OCI-LY7 (cell line): Measurements from ENCODE around the gene GRM1. TPM values are rescaled to one million over a fixed set of nuclear protein-coding genes. Genes with fewer than 3 reads are reported as not detected.

ENCODE experiments used
- BruUV-seq: library from RNA; stranded (reverse); fragments of 400-500 nt; replicated peaks from 2 replicates; lab custom pipeline; 2021; lab: Mats Ljungman, UMichigan
- CTCF ChIA-PET: fragments of 300-600 bp; sonication (Branson Sonifier 250); formaldehyde crosslinking; loops from one replicate; lab custom pipeline; 2022; ENCODE audit warnings: antibody characterized with exemption; ENCODE audit not compliant: unreplicated experiment; lab: Charles Lee
- POLR2A ChIA-PET: fragments of 300-600 bp; sonication (Branson Sonifier 250); formaldehyde crosslinking; loops from one replicate; lab custom pipeline; 2022; ENCODE audit warnings: antibody characterized with exemption; lab: Charles Lee
- DNase-seq: peaks from one replicate; pipeline ENCODE4 v3.0.0-alpha.2; 2015; ENCODE audit warnings: low spot score
- H2AFZ ChIP-seq: fragments of 200-600 bp; sonication (generic), shearing (Covaris generic); 2 replicates; pipeline ENCODE4 v1.6.1; 2014; ENCODE audit warnings: mild to moderate bottlenecking, antibody characterized with exemption, low read length, moderate library complexity
- H3K27ac ChIP-seq: fragments of 200-600 bp; sonication (generic); 2 replicates; pipeline ENCODE4 v1.5.1; 2014; ENCODE audit warnings: mixed run types, low read depth, mild to moderate bottlenecking, moderate library complexity, low read length, inconsistent platforms; ENCODE audit not compliant: poor library complexity, severe bottlenecking
- H3K36me3 ChIP-seq: fragments of 200-600 bp; sonication (generic); 2 replicates; pipeline ENCODE4 v1.6.1; 2014; ENCODE audit warnings: mild to moderate bottlenecking, antibody characterized with exemption, low read length, moderate library complexity, mixed read lengths; ENCODE audit not compliant: insufficient read depth
- H3K4me1 ChIP-seq: fragments of 200-600 bp; sonication (generic); 2 replicates; pipeline ENCODE4 v1.5.1; 2014; ENCODE audit warnings: mild to moderate bottlenecking, low read length; ENCODE audit not compliant: insufficient read depth, poor library complexity, severe bottlenecking
- H3K4me2 ChIP-seq: fragments of 200-600 bp; sonication (generic); 2 replicates; pipeline ENCODE4 v1.6.1; 2014; ENCODE audit warnings: mild to moderate bottlenecking, low read length
- H3K4me3 ChIP-seq: fragments of 200-600 bp; sonication (generic); 2 replicates; pipeline ENCODE4 v1.5.1; 2014; ENCODE audit warnings: mild to moderate bottlenecking, low read depth, low read length; ENCODE audit not compliant: poor library complexity, severe bottlenecking
- H3K79me2 ChIP-seq: fragments of 200-600 bp; sonication (generic); 2 replicates; pipeline ENCODE4 v1.6.1; 2016; ENCODE audit warnings: low read depth, mild to moderate bottlenecking, low read length, moderate library complexity, mixed read lengths; ENCODE audit not compliant: insufficient read depth
- H3K9me2 ChIP-seq: fragments of 200-600 bp; sonication (generic); 2 replicates; pipeline ENCODE4 v1.6.1; 2016; ENCODE audit warnings: mild to moderate bottlenecking, low read length, mixed read lengths; ENCODE audit not compliant: insufficient read depth
- H3K9me3 ChIP-seq: fragments of 200-600 bp; sonication (generic); 2 replicates; pipeline ENCODE4 v1.6.1; 2014; ENCODE audit warnings: mild to moderate bottlenecking, mixed run types, low read length, mixed read lengths
- H4K20me1 ChIP-seq: fragments of 200-600 bp; sonication (generic); 2 replicates; pipeline ENCODE4 v1.6.1; 2014; ENCODE audit warnings: mild to moderate bottlenecking, antibody characterized with exemption, low read length, moderate library complexity, mixed read lengths; ENCODE audit not compliant: insufficient read depth
- EZH2phosphoT487 ChIP-seq: fragments of 200-600 bp; sonication (generic); IDR thresholded peaks from 2 replicates; pipeline ENCODE4 v1.6.1; 2018; ENCODE audit warnings: low read depth, borderline replicate concordance, mild to moderate bottlenecking, mixed run types, antibody characterized with exemption, low read length, moderate library complexity, mixed read lengths
- intact Hi-C: fragments of 100-400 bp; cut with micrococcal nuclease; formaldehyde crosslinking; loops from one replicate; pipeline ENCODE4 v1.10.0; 2022; ENCODE audit not compliant: unreplicated experiment
- total RNA-seq, 2 experiments: library from RNA; depleted of rRNA in 1 of 2; stranded (reverse); fragments of >200 nt in 1 of 2; shearing (Covaris generic) in 1 of 2; gene quantifications; 2 replicates each; pipeline ENCODE4 v1.2.3, GENCODE V29; 2014 to 2022
- TF ChIP-seq, protein P1 (sequence below): fragments of 200-600 bp; sonication (generic); conservative IDR thresholded peaks from 2 replicates; pipeline ENCODE4 v1.5.1; 2014; ENCODE audit warnings: mild to moderate bottlenecking, antibody characterized with exemption, low read length, moderate library complexity, mixed read lengths

GRM1 gene
- total RNA-seq, 2 experiments from 2014 or later: not detected

DNA sequence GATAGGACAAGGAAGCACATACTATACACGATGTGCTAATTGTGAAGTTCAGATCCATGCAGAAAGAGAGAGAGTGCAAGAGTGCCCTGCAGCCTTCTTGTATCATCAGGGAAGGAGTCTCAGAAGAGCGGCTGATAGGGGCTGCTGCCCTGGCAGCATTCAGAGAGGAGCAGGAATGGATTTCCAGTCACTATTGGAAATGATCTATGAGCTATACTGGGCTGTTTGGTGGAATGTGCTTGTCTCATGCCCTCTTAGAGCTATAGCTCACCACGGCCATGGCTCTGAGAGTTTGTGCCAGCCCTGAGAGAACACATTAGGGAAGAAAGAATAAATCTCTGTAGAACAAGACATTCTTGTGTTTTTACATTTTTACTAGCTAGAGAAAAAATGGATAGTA is 302.2 kb downstream of the GRM1 start:
- TF ChIP-seq, protein P1, sequence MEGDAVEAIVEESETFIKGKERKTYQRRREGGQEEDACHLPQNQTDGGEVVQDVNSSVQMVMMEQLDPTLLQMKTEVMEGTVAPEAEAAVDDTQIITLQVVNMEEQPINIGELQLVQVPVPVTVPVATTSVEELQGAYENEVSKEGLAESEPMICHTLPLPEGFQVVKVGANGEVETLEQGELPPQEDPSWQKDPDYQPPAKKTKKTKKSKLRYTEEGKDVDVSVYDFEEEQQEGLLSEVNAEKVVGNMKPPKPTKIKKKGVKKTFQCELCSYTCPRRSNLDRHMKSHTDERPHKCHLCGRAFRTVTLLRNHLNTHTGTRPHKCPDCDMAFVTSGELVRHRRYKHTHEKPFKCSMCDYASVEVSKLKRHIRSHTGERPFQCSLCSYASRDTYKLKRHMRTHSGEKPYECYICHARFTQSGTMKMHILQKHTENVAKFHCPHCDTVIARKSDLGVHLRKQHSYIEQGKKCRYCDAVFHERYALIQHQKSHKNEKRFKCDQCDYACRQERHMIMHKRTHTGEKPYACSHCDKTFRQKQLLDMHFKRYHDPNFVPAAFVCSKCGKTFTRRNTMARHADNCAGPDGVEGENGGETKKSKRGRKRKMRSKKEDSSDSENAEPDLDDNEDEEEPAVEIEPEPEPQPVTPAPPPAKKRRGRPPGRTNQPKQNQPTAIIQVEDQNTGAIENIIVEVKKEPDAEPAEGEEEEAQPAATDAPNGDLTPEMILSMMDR: no peak
- no peak for TF ChIP-seq EZH2phosphoT487
- Histone ChIP-seq H3K4me2 (no peak overlapping the region), H2AFZ (no peak overlapping the region), H3K27ac (no peak overlapping the region), H3K4me1 (no peaks in the 10 kb centered on the region), H3K9me3 (no peaks in the 10 kb centered on the region), H3K36me3 (no peaks in the 10 kb centered on the region), H3K4me3 (no peak overlapping the region), H3K79me2 (no peaks in the 10 kb centered on the region), H3K9me2 (no peaks in the 10 kb centered on the region), H4K20me1 (no peaks in the 10 kb centered on the region)
- intact Hi-C loops: no loop called here
- ChIA-PET CTCF (no interaction called here), POLR2A (no interaction called here)
- DNase-seq: no peak
- no TSS peak for BruUV-seq

DNA sequence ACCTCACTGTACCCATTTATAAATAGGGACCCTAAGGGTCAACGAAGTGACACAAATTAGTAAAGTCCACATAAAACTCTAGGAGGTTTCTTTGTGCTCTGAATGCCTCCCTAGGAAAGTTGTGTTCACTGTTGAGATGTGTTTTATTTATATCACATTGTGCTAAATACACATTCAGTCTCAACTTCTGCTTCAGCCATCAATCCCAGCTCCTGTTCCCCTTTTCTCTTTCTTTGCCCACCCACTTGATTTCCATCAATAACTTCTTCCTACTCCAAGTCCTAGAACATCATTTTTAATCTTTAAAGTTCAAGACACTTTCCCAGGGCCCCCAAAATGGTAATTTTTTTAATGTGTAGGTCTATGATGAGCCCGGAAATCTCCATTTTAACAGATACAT is 306.5 kb downstream of the GRM1 start:
- POLR2A ChIA-PET: no interaction called here

GRCh38 chr6:146336191-146336590 is 307.3 kb downstream of the GRM1 start:
- H3K9me2 ChIP-seq: no peaks in the 10 kb centered on the region
- H3K4me3 ChIP-seq: no peak overlapping the region
- no peaks in the 10 kb centered on the region for H4K20me1 ChIP-seq
- DNase-seq: no peak
- no TSS peak for BruUV-seq
- ChIA-PET CTCF (no interaction called here), POLR2A (no interaction called here)
- H2AFZ ChIP-seq: no peak overlapping the region
- H3K4me1 ChIP-seq: no peaks in the 10 kb centered on the region
- H3K27ac ChIP-seq: no peak overlapping the region
- H3K36me3 ChIP-seq: no peaks in the 10 kb centered on the region
- intact Hi-C loops: no loop called here
- H3K9me3 ChIP-seq: no peaks in the 10 kb centered on the region
- no peak overlapping the region for H3K4me2 ChIP-seq
- no peaks in the 10 kb centered on the region for H3K79me2 ChIP-seq
- TF ChIP-seq, protein P1: no peak

More for the DNA sequence above, 306.5 kb downstream of the GRM1 start:
- Histone ChIP-seq H3K27ac (no peak overlapping the region), H3K36me3 (no peaks in the 10 kb centered on the region), H2AFZ (no peak overlapping the region), H4K20me1 (no peaks in the 10 kb centered on the region), H3K4me1 (no peaks in the 10 kb centered on the region), H3K9me2 (no peaks in the 10 kb centered on the region), H3K4me3 (no peak overlapping the region), H3K9me3 (no peaks in the 10 kb centered on the region), H3K4me2 (no peak overlapping the region), H3K79me2 (no peaks in the 10 kb centered on the region)
- no TSS peak for BruUV-seq
- TF ChIP-seq, protein P1: no peak
- no peak for TF ChIP-seq EZH2phosphoT487
- CTCF ChIA-PET: no interaction called here
- intact Hi-C loops: no loop called here
- DNase-seq: no peak
